HepG2 (cell line): Measurements from ENCODE around the gene PLXNC1. TPM values are rescaled to one million over a fixed set of nuclear protein-coding genes. Genes with fewer than 3 reads are reported as not detected.

Source experiments
- ELF4 ChIP-seq: sonication (generic); formaldehyde crosslinking; IDR thresholded peaks from 2 replicates; pipeline ENCODE4 v1.5.0; 2020; ENCODE audit warnings: missing genetic modification reagents, mild to moderate bottlenecking, moderate library complexity, borderline replicate concordance
- FOSL2 ChIP-seq: sonication (generic); formaldehyde crosslinking; IDR thresholded peaks from 2 replicates; pipeline ENCODE4 v1.4.0; 2020; ENCODE audit warnings: missing genetic modification reagents
- KLF11 ChIP-seq: IDR thresholded peaks from 2 replicates; pipeline ENCODE4 v1.6.1; 2016; ENCODE audit warnings: missing compliant biosample characterization
- SALL1 ChIP-seq: sonication (generic); formaldehyde crosslinking; IDR thresholded peaks from 2 replicates; pipeline ENCODE4 v1.8.0; 2022; ENCODE audit warnings: mild to moderate bottlenecking, missing genetic modification reagents
- SIX1 ChIP-seq: sonication (generic); formaldehyde crosslinking; IDR thresholded peaks from 2 replicates; pipeline ENCODE4 v1.4.0; 2020; ENCODE audit warnings: missing genetic modification reagents, borderline replicate concordance
- polyA plus RNA-seq, 8 experiments: library from polyadenylated mRNA; depleted of rRNA in 3 of 8; stranded (reverse) in 7 of 8; unstranded in 1 of 8; fragments of >200 nt; fragmentation: Illumina TruSeq in 4 of 8; extraction: Trizol in 4 of 8; gene quantifications; 2 replicates each; pipeline versions ENCODE4 v1.2.1 to v1.2.3, GENCODE V29; 2011 to 2016; ENCODE audit warnings: low read depth in 4 of 8, missing spikeins in 1 of 8, mixed read lengths in 1 of 8; ENCODE audit not compliant: insufficient read depth in 1 of 8
- total RNA-seq, 5 experiments: library from RNA; depleted of rRNA; stranded (reverse); fragments of >200 nt; fragmentation: Illumina TruSeq; extraction: Trizol; gene quantifications; 2 replicates each; pipeline ENCODE4 v1.2.3, GENCODE V29; 2016; ENCODE audit warnings: low read depth in 1 of 5
- TF ChIP-seq, protein P1 (sequence below): sonication (generic); formaldehyde crosslinking; IDR thresholded peaks from 2 replicates; pipeline ENCODE4 v1.8.0; 2022; ENCODE audit warnings: mild to moderate bottlenecking, missing genetic modification reagents
- TF ChIP-seq, protein P2 (sequence below): sonication (generic); formaldehyde crosslinking; IDR thresholded peaks from 2 replicates; pipeline ENCODE4 v1.5.0; 2020; ENCODE audit warnings: mild to moderate bottlenecking, missing genetic modification reagents, borderline replicate concordance
- TF ChIP-seq, protein P3 (sequence below): sonication (generic); formaldehyde crosslinking; IDR thresholded peaks from 2 replicates; pipeline ENCODE4 v1.8.0; 2022; ENCODE audit warnings: mild to moderate bottlenecking, missing genetic modification reagents, moderate library complexity
- TF ChIP-seq, protein P4 (sequence below): sonication (generic); formaldehyde crosslinking; IDR thresholded peaks from 2 replicates; pipeline ENCODE4 v1.4.0; 2020; ENCODE audit warnings: missing genetic modification reagents
- TF ChIP-seq, protein P5 (sequence below): sonication (generic); formaldehyde crosslinking; IDR thresholded peaks from 2 replicates; pipeline ENCODE4 v1.5.0; 2020; ENCODE audit warnings: missing genetic modification reagents, mild to moderate bottlenecking, borderline replicate concordance
- TF ChIP-seq, protein P6 (sequence below): sonication (generic); formaldehyde crosslinking; IDR thresholded peaks from 2 replicates; pipeline ENCODE4 v1.4.0; 2020; ENCODE audit warnings: missing genetic modification reagents, borderline replicate concordance
- TF ChIP-seq, protein P7 (sequence below): sonication (generic); formaldehyde crosslinking; IDR thresholded peaks from 2 replicates; pipeline ENCODE4 v1.9.0; 2021; ENCODE audit warnings: mild to moderate bottlenecking, missing genetic modification reagents

The PLXNC1 gene
- total and polyA plus RNA-seq, 2 of the 13 experiments (the other 11 are each of a cell fraction or from before 2014, with no cell fraction given): 6.6 to 11.2 TPM

DNA sequence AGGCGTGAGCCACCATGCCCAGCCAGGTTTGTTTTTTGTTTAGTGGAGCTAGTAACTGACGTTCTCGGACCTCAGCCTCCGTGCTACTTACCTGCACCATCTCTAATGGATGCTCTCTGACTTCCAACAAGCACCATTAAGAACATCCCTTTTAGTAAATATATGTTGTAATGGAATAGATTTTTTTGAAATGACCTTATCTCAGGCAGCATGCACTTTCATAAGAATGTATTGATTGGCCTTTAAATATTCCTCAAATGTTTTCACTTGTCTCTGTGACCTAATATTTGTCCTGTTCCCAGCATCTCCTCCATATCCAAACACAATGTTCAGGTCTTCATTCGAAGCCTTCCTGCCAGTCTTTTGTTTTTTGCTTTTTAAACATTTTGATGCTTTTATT, 51.7 kb downstream of the PLXNC1 start (continued):
- TF ChIP-seq, protein P1, sequence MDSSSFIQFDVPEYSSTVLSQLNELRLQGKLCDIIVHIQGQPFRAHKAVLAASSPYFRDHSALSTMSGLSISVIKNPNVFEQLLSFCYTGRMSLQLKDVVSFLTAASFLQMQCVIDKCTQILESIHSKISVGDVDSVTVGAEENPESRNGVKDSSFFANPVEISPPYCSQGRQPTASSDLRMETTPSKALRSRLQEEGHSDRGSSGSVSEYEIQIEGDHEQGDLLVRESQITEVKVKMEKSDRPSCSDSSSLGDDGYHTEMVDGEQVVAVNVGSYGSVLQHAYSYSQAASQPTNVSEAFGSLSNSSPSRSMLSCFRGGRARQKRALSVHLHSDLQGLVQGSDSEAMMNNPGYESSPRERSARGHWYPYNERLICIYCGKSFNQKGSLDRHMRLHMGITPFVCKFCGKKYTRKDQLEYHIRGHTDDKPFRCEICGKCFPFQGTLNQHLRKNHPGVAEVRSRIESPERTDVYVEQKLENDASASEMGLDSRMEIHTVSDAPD (CRISPR knock-in tag): no peak
- TF ChIP-seq FOSL2 (CRISPR knock-in tag) (no peak), SIX1 (peak; percentile 52; the same call in 1 of the 2 replicates), SALL1 (CRISPR knock-in tag) (peak; percentile 66), KLF11 (CRISPR knock-in tag) (no peak), ELF4 (no peak)
- TF ChIP-seq, protein P2, sequence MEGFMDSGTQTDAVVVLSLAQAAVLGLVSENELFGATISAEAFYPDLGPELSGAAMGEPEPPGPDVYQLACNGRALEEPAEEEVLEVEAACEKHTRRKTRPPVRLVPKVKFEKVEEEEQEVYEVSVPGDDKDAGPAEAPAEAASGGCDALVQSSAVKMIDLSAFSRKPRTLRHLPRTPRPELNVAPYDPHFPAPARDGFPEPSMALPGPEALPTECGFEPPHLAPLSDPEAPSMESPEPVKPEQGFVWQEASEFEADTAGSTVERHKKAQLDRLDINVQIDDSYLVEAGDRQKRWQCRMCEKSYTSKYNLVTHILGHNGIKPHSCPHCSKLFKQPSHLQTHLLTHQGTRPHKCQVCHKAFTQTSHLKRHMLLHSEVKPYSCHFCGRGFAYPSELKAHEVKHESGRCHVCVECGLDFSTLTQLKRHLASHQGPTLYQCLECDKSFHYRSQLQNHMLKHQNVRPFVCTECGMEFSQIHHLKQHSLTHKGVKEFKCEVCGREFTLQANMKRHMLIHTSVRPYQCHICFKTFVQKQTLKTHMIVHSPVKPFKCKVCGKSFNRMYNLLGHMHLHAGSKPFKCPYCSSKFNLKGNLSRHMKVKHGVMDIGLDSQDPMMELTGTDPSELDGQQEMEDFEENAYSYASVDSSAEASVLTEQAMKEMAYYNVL: no peak
- TF ChIP-seq, protein P3, sequence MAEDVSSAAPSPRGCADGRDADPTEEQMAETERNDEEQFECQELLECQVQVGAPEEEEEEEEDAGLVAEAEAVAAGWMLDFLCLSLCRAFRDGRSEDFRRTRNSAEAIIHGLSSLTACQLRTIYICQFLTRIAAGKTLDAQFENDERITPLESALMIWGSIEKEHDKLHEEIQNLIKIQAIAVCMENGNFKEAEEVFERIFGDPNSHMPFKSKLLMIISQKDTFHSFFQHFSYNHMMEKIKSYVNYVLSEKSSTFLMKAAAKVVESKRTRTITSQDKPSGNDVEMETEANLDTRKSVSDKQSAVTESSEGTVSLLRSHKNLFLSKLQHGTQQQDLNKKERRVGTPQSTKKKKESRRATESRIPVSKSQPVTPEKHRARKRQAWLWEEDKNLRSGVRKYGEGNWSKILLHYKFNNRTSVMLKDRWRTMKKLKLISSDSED (CRISPR knock-in tag): no peak
- TF ChIP-seq, protein P4, sequence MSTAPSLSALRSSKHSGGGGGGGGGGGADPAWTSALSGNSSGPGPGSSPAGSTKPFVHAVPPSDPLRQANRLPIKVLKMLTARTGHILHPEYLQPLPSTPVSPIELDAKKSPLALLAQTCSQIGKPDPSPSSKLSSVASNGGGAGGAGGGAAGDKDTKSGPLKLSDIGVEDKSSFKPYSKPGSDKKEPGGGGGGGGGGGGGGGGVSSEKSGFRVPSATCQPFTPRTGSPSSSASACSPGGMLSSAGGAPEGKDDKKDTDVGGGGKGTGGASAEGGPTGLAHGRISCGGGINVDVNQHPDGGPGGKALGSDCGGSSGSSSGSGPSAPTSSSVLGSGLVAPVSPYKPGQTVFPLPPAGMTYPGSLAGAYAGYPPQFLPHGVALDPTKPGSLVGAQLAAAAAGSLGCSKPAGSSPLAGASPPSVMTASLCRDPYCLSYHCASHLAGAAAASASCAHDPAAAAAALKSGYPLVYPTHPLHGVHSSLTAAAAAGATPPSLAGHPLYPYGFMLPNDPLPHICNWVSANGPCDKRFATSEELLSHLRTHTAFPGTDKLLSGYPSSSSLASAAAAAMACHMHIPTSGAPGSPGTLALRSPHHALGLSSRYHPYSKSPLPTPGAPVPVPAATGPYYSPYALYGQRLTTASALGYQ (CRISPR knock-in tag): peak; percentile 62; the same call in 1 of the 2 replicates
- TF ChIP-seq, protein P5, sequence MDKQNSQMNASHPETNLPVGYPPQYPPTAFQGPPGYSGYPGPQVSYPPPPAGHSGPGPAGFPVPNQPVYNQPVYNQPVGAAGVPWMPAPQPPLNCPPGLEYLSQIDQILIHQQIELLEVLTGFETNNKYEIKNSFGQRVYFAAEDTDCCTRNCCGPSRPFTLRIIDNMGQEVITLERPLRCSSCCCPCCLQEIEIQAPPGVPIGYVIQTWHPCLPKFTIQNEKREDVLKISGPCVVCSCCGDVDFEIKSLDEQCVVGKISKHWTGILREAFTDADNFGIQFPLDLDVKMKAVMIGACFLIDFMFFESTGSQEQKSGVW (CRISPR knock-in tag): no peak
- TF ChIP-seq, protein P6, sequence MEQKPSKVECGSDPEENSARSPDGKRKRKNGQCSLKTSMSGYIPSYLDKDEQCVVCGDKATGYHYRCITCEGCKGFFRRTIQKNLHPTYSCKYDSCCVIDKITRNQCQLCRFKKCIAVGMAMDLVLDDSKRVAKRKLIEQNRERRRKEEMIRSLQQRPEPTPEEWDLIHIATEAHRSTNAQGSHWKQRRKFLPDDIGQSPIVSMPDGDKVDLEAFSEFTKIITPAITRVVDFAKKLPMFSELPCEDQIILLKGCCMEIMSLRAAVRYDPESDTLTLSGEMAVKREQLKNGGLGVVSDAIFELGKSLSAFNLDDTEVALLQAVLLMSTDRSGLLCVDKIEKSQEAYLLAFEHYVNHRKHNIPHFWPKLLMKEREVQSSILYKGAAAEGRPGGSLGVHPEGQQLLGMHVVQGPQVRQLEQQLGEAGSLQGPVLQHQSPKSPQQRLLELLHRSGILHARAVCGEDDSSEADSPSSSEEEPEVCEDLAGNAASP (CRISPR knock-in tag): peak; percentile 18; the same call in 1 of the 2 replicates
- TF ChIP-seq, protein P7, sequence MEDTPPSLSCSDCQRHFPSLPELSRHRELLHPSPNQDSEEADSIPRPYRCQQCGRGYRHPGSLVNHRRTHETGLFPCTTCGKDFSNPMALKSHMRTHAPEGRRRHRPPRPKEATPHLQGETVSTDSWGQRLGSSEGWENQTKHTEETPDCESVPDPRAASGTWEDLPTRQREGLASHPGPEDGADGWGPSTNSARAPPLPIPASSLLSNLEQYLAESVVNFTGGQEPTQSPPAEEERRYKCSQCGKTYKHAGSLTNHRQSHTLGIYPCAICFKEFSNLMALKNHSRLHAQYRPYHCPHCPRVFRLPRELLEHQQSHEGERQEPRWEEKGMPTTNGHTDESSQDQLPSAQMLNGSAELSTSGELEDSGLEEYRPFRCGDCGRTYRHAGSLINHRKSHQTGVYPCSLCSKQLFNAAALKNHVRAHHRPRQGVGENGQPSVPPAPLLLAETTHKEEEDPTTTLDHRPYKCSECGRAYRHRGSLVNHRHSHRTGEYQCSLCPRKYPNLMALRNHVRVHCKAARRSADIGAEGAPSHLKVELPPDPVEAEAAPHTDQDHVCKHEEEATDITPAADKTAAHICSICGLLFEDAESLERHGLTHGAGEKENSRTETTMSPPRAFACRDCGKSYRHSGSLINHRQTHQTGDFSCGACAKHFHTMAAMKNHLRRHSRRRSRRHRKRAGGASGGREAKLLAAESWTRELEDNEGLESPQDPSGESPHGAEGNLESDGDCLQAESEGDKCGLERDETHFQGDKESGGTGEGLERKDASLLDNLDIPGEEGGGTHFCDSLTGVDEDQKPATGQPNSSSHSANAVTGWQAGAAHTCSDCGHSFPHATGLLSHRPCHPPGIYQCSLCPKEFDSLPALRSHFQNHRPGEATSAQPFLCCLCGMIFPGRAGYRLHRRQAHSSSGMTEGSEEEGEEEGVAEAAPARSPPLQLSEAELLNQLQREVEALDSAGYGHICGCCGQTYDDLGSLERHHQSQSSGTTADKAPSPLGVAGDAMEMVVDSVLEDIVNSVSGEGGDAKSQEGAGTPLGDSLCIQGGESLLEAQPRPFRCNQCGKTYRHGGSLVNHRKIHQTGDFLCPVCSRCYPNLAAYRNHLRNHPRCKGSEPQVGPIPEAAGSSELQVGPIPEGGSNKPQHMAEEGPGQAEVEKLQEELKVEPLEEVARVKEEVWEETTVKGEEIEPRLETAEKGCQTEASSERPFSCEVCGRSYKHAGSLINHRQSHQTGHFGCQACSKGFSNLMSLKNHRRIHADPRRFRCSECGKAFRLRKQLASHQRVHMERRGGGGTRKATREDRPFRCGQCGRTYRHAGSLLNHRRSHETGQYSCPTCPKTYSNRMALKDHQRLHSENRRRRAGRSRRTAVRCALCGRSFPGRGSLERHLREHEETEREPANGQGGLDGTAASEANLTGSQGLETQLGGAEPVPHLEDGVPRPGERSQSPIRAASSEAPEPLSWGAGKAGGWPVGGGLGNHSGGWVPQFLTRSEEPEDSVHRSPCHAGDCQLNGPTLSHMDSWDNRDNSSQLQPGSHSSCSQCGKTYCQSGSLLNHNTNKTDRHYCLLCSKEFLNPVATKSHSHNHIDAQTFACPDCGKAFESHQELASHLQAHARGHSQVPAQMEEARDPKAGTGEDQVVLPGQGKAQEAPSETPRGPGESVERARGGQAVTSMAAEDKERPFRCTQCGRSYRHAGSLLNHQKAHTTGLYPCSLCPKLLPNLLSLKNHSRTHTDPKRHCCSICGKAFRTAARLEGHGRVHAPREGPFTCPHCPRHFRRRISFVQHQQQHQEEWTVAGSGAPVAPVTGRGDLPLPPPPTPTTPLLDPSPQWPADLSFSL (CRISPR knock-in tag): no peak
